Lower leg skin (tissue), 4 donors: ENCODE data around the gene MAGI2. TPM values are rescaled to one million over a fixed set of nuclear protein-coding genes. Genes with fewer than 3 reads are reported as not detected.

Experiments
- DNase-seq, 2 donors: peaks; one replicate each; pipeline ENCODE4 v3.0.0-alpha.2; 2019; ENCODE audit warnings: low spot score in 2 of 2
- H3K4me3 ChIP-seq: fragments of 200-600 bp; sonication (generic); 2 replicates; pipeline ENCODE4 v1.5.1; 2017; ENCODE audit warnings: mild to moderate bottlenecking, low read depth; ENCODE audit not compliant: poor library complexity, severe bottlenecking
- CTCF ChIP-seq, 3 donors: fragments of 450-650 bp; IDR thresholded peaks; one replicate each; pipeline ENCODE4 v1.5.1; 2016; ENCODE audit warnings: antibody characterized with exemption in 3 of 3, mild to moderate bottlenecking in 3 of 3, moderate library complexity in 2 of 3
- POLR2A ChIP-seq, 2 donors: fragments of 450-650 bp; IDR thresholded peaks; one replicate each; pipeline ENCODE4 v1.6.1; 2016 to 2017; ENCODE audit warnings: antibody characterized with exemption in 2 of 2, mild to moderate bottlenecking in 1 of 2, moderate library complexity in 1 of 2
- WGBS, 2 donors: methylation state at CpG; one replicate each; pipeline ENCODE4 v1.1.5; 2018; 5-methylcytosine and 5-hydroxymethylcytosine counted together
- intact Hi-C: fragments of 100-400 bp; cut with DNase I; formaldehyde crosslinking; loops from one replicate; pipeline ENCODE4 v1.15.0; 2023; ENCODE audit warnings: low total_unique reads
- total RNA-seq, 4 donors: library from RNA; depleted of rRNA; stranded (reverse); fragments of >200 nt; gene quantifications; one replicate each; pipeline ENCODE4 v1.1.0, GENCODE V29; 2016

MAGI2 gene
- total RNA-seq, 4 donors from 2014 or later = 1.6 to 3.0 (median 2.1) TPM

GRCh38 chr7:78367280-78367773 lies 1086.1 kb downstream of the MAGI2 start:
- no peak overlapping the region for H3K4me3 ChIP-seq
- no peak for TF ChIP-seq POLR2A (IDR thresholded peaks at IDR 0.05)
- TF ChIP-seq CTCF (IDR thresholded peaks at IDR 0.05) = no peak
- 91 to 93% methylated on average over 5 of the region's 5 CpGs for WGBS, 2 donors
- DNase-seq = no peak
- intact Hi-C loops = no loop called here

- intact Hi-C loops = no loop called here
- no peak overlapping the region for H3K4me3 ChIP-seq
- WGBS, 2 donors = 53% methylated on average over 4 of the region's 4 CpGs
- no peak for DNase-seq
- TF ChIP-seq POLR2A (IDR thresholded peaks at IDR 0.05) = no peak
- TF ChIP-seq CTCF (IDR thresholded peaks at IDR 0.05) = no peak
Measured at GRCh38 chr7:78363866-78364265, 1089.6 kb downstream of the MAGI2 start.

- intact Hi-C loops = no loop called here
- no peak for TF ChIP-seq CTCF (IDR thresholded peaks at IDR 0.05)
- no peak for TF ChIP-seq POLR2A (IDR thresholded peaks at IDR 0.05)
- no peak for DNase-seq
- WGBS, 2 donors = 89 to 93% methylated on average over 1 of the region's 1 CpG
- H3K4me3 ChIP-seq = no peak overlapping the region
Measured at GRCh38 chr7:78359836-78360235, 1093.6 kb downstream of the MAGI2 start.

- no peak for TF ChIP-seq POLR2A (IDR thresholded peaks at IDR 0.05)
- no peak for TF ChIP-seq CTCF (IDR thresholded peaks at IDR 0.05)
- no peak overlapping the region for H3K4me3 ChIP-seq
- intact Hi-C loops = no loop called here
- WGBS, 2 donors = 44 to 59% methylated on average over 2 of the region's 2 CpGs
- no peak for DNase-seq
Measured at GRCh38 chr7:78357709-78358108, 1095.8 kb downstream of the MAGI2 start.

- H3K4me3 ChIP-seq = no peak overlapping the region
- intact Hi-C loops = no loop called here
- DNase-seq = no peak
- no peak for TF ChIP-seq CTCF (IDR thresholded peaks at IDR 0.05)
- no peak for TF ChIP-seq POLR2A (IDR thresholded peaks at IDR 0.05)
- whole genome bisulfite sequencing, 2 donors = 55 to 68% methylated on average over 3 of the region's 3 CpGs
Measured at GRCh38 chr7:78355834-78356233, 1097.6 kb downstream of the MAGI2 start.

- DNase-seq = no peak
- H3K4me3 ChIP-seq = no peak overlapping the region
- 58 to 91% methylated on average over 3 of the region's 3 CpGs for WGBS, 2 donors
- intact Hi-C loops = no loop called here
- TF ChIP-seq POLR2A (IDR thresholded peaks at IDR 0.05) (no peak), CTCF (IDR thresholded peaks at IDR 0.05) (no peak)
Measured at GRCh38 chr7:78350926-78351325, 1102.5 kb downstream of the MAGI2 start.
